Ishikawa (cell line): ENCODE results near the gene ARID4B.

ENCODE experiments used
- CEBPB ChIP-seq: IDR thresholded peaks from 2 replicates; pipeline ENCODE4 v1.6.1; 2012
- CREB1 ChIP-seq: IDR thresholded peaks from 2 replicates; pipeline ENCODE4 v1.6.1; 2012; ENCODE audit warnings: low read depth
- EGR1 ChIP-seq: IDR thresholded peaks from 2 replicates; pipeline ENCODE4 v1.6.1; 2012
- EP300 ChIP-seq: IDR thresholded peaks from 2 replicates; pipeline ENCODE4 v1.6.1; 2012; ENCODE audit warnings: borderline replicate concordance
- FOXM1 ChIP-seq: IDR thresholded peaks from 2 replicates; pipeline ENCODE4 v1.6.1; 2012; ENCODE audit warnings: low read depth, borderline replicate concordance
- MAX ChIP-seq: IDR thresholded peaks from 2 replicates; pipeline ENCODE4 v1.6.1; 2012
- NFIC ChIP-seq: IDR thresholded peaks from 2 replicates; pipeline ENCODE4 v1.6.1; 2012
- RAD21 ChIP-seq: IDR thresholded peaks from 2 replicates; pipeline ENCODE4 v1.6.1; 2012; ENCODE audit warnings: low read depth
- REST ChIP-seq: IDR thresholded peaks from 2 replicates; pipeline ENCODE4 v1.6.1; 2012; ENCODE audit warnings: low read depth, mild to moderate bottlenecking
- TAF1 ChIP-seq: IDR thresholded peaks from 2 replicates; pipeline ENCODE4 v1.6.1; 2012; ENCODE audit warnings: low read depth, mild to moderate bottlenecking
- TCF12 ChIP-seq: IDR thresholded peaks from 2 replicates; pipeline ENCODE4 v1.6.1; 2012; ENCODE audit warnings: low read depth
- TEAD4 ChIP-seq: IDR thresholded peaks from 2 replicates; pipeline ENCODE4 v1.6.1; 2012
- YY1 ChIP-seq: IDR thresholded peaks from 2 replicates; pipeline ENCODE4 v1.6.1; 2012; ENCODE audit warnings: low read depth
- ZBTB7A ChIP-seq: IDR thresholded peaks from 2 replicates; pipeline ENCODE4 v1.6.1; 2012; ENCODE audit warnings: low read depth

DNA sequence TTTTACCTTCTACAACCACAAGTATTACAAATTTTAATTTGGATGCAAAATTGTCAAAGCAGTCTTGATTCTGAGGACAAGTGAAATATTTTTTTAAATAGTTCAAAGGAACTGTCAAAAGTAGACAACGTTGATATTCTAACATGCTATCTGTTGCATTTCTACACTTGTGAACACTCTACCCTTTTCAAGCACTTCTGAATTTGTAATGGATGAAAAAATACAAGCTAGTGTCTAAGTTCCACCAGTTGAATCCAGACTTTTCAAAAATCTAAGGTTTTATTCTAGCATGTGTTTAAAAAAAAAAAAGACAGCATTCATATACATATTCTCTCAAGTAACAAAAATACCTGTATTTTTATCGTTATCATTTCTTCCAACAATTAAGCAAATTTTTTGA lies 2.1 kb downstream of the ARID4B start:
- TF ChIP-seq NFIC (no peak), CEBPB (no peak), EGR1 (no peak), CREB1 (no peak), TAF1 (no peak), RAD21 (no peak), MAX (no peak), TEAD4 (no peak), TCF12 (no peak), FOXM1 (no peak), EP300 (no peak), YY1 (no peak), REST (no peak), ZBTB7A (no peak)
